Stimulated activated CD8-positive, alpha-beta memory T cell treated with anti-CD3 and anti-CD28 coated beads, Interleukin-15, amount 100 ng/mL, for 48 hours (primary cell): ENCODE data around the gene LANCL2.
"Not testable (repeated sequence)": the region's sequence is repeated elsewhere in the genome, so short reads cannot be mapped to it uniquely, and the experiment has no call there.

Experiments
- DNase-seq, 2 donors: peaks; one replicate each; pipeline ENCODE4 v3.0.0-alpha.2; 2020; ENCODE audit warnings: low read depth in 2 of 2

LANCL2 gene

DNA sequence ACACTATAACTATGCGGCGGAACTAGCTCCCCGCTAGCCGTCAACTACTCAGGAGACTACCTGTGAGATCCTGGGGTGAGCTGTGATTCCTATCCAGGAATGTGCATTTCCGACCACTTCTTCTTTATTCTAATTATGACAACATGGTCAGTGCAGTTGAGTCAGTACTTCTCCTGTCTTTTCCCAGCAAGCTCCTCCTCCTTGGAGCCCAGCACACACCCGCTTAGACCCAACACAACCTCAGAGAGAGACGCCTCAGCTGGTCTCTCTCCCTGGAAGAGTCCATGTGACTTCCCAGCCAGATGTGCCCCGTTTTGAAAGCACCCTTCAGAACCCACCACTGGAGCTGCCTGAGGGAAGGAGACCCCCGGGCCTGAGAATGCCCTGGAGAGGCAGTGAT lies 106.5 kb downstream of the LANCL2 start:
- DNase-seq: not testable (repeated sequence)

- not testable (repeated sequence) for DNase-seq
Measured at GRCh38 chr7:55472406-55472805, 107.3 kb downstream of the LANCL2 start.

- DNase-seq: no peak
Measured at GRCh38 chr7:55472928-55473725, 108.0 kb downstream of the LANCL2 start.

GRCh38 chr7:55473932-55474331 lies 108.8 kb downstream of the LANCL2 start:
- DNase-seq: no peak

DNA sequence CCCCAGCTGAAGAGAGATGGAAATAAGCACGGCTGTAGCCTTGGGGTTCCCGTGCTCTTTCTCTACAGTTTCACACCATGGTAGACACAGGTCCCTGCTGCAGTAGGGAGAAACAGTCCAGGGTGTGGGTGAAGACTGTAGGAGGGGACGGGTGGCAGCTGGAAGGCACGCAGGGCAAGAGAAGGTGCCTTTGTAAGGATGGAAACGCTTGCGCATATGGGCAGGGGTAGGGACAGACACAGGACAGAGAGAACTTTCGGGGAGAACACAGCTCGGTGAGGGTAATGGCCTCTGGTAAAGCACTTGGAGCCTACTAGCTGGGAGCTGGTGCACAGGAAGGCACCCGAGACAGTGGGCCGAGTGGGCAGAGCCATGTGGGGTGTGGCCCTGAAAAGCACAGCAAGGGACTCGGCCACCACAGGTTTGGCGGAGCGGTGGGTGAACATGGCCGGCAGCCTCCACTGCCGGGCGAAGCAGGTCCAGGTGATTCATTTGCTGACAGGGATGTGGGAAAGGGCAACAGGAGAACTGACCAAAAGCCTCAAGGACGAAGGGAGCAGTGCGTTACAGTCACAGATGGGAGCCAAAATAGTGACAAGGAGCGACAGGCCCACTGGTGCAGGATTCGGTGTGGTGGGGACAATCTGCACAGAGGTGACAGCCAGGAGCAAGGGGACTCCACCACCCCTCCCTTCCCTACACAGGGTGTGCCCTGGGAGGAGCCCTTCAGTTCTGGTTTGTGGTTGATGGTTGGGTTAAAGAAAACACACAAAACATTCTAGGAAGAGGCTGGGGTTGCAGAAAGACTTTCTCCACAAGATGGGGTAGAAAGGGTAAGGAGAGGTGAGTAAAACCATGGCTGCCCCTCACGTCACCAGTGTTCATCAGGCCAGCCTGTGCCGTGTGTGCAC lies 110.1 kb downstream of the LANCL2 start:
- no peak for DNase-seq

GRCh38 chr7:55475855-55476803 lies 111.0 kb downstream of the LANCL2 start:
- DNase-seq: no peak

DNA sequence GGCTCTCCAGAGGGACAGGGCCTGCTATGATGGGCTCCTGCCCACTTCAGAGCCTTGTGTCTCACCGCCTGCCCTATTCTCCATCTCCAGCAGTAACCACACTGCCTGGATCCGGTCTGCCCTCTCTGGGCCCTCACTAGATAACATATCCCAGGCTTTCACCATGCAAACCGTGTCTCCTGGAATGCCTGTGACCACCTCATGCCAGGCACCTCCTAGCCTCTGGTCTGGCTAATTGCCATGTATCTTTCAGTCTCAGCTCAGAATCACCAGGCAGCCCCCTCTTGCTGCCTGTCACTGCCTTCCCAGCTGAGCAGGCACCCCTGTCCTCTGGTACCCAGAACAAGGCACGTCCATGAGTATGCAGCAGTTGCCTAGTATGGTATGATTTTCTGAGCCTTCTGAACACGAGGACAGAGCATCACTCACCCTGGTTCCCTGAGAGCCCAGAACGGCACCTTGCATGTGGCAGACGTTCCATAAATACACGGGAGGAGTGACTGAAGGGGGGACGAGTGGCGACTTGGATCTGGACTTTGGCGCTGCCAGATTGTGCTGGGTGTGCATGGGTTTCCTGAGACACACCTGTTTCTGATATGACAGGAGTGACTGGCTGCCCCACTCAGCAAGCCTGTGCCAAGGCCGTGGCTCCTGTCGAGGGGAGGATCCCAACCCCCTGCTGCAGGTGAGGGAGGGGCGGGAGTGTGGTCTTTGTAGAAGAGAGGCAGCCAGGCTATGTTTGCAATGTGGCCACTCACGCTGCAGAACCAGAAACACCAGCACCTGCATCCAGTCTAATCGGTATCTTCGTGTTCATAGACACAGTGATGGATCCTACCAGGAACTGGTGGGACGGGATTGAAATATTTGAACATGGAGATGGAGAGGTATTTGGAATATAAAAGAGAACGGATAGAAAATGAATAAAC lies 112.0 kb downstream of the LANCL2 start:
- no peak for DNase-seq

- DNase-seq: no peak
Measured at GRCh38 chr7:55477781-55478374, 112.7 kb downstream of the LANCL2 start.

GRCh38 chr7:55478700-55479099 lies 113.6 kb downstream of the LANCL2 start:
- no peak for DNase-seq

DNA sequence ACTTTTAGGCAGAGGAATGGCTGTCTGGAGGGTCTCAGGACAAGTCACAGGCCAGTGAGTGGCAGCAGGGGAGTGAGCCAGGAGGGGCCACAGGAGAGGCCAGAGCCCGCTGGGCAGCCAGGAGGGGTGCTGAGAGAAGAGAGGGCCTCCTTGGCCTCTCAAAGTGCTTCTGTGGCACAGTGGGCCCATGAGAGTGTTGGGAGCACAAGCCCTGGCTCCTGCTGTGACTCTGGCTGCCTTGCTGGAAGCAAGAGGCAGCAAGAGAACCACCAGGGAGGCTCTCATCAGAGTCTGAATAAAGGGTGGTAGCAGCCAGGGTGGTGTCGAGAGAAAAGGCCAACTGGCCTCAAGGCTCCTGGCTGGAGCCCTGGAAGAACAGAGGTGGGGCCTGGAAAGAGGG lies 116.0 kb downstream of the LANCL2 start:
- no peak for DNase-seq

DNA sequence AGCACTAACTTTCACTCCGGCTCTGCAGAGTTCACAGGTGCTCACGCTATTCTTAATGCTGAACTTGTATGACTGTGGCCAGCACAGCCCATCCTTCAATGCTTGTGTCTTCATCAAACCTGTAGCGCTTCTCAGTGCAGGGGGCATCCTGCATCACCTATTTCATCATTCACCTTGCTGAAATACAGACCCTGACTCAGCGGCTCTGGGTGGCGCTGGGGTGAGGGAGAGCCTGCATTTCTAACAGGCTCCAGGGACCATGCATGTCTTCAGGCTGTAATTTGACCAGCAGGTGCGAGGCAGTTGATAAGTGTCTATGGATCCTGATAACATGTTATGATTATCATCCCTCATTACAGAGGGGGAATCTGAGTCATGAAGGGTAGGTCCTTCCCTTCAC lies 117.9 kb downstream of the LANCL2 start:
- no peak for DNase-seq
